Measurements from ENCODE around the gene SEPTIN10.

Gene SEPTIN10

GRCh38 chr2:109597283-109597682 lies 16.5 kb downstream of the SEPTIN10 start:
- H3K4me3 ChIP-seq: no peak overlapping the region
- no peak overlapping the region for H3K27ac ChIP-seq
- no peak for TF ChIP-seq CTCF (IDR thresholded peaks at IDR 0.05)
- no peak for DNase-seq (ENCODE audit: low spot score)

GRCh38 chr2:109595644-109596043 lies 18.1 kb downstream of the SEPTIN10 start:
- Histone ChIP-seq H3K4me3 (no peak overlapping the region), H3K27ac (no peak overlapping the region)
- DNase-seq (ENCODE audit: low spot score): no peak
- TF ChIP-seq CTCF (IDR thresholded peaks at IDR 0.05): no peak

- DNase-seq (ENCODE audit: low spot score): no peak
- Histone ChIP-seq H3K27ac (no peak overlapping the region), H3K4me3 (no peak overlapping the region)
- no peak for TF ChIP-seq CTCF (IDR thresholded peaks at IDR 0.05)
Measured at GRCh38 chr2:109594246-109594885, 19.4 kb downstream of the SEPTIN10 start.

GRCh38 chr2:109592905-109593304 lies 20.9 kb downstream of the SEPTIN10 start:
- H3K4me3 ChIP-seq: no peak overlapping the region
- DNase-seq (ENCODE audit: low spot score): no peak
- TF ChIP-seq CTCF (IDR thresholded peaks at IDR 0.05): no peak
- H3K27ac ChIP-seq: no peak overlapping the region

- Histone ChIP-seq H3K27ac (no peak overlapping the region), H3K4me3 (no peak overlapping the region)
- TF ChIP-seq CTCF (IDR thresholded peaks at IDR 0.05): no peak
- DNase-seq (ENCODE audit: low spot score): no peak
Measured at GRCh38 chr2:109591206-109591605, 22.6 kb downstream of the SEPTIN10 start.

GRCh38 chr2:109586687-109587086 lies 27.1 kb downstream of the SEPTIN10 start:
- no peak overlapping the region for H3K27ac ChIP-seq
- DNase-seq (ENCODE audit: low spot score): no peak
- TF ChIP-seq CTCF (IDR thresholded peaks at IDR 0.05): no peak
- H3K4me3 ChIP-seq: no peak overlapping the region
